Psoas muscle (tissue), 8 donors: ENCODE measurements around the gene TOM1L2. TPM values are rescaled to one million over a fixed set of nuclear protein-coding genes. Genes with fewer than 3 reads are reported as not detected.

Source experiments
- ATAC-seq, 4 donors: fragments of 200-7000 bp; cut with Tn5 transposase; one replicate each; pipeline ENCODE4 v1.9.1; 2020; ENCODE audit warnings: moderate library complexity in 3 of 4, mild to moderate bottlenecking in 2 of 4
- DNase-seq, 2 donors: peaks; one replicate each; pipeline ENCODE4 v3.0.0-alpha.2; 2020
- H3K27ac ChIP-seq: fragments of 200-600 bp; one replicate; pipeline ENCODE4 v1.8.0; 2022
- H3K27me3 ChIP-seq, 3 donors: fragments of 200-600 bp in 1 of 3; one replicate each; pipeline versions ENCODE4 v1.6.1 to v1.8.0; 2013 to 2022; ENCODE audit warnings: low read length in 2 of 3, mild to moderate bottlenecking in 2 of 3, moderate library complexity in 1 of 3; ENCODE audit not compliant: insufficient read depth in 3 of 3
- H3K36me3 ChIP-seq, 2 donors: fragments of 200-600 bp in 1 of 2; one replicate each; pipeline versions ENCODE4 v1.6.1 to v1.8.0; 2013 to 2022; ENCODE audit warnings: low read depth in 1 of 2, mild to moderate bottlenecking in 1 of 2, moderate library complexity in 1 of 2; ENCODE audit not compliant: insufficient read depth in 1 of 2
- H3K4me1 ChIP-seq: fragments of 200-600 bp; one replicate; pipeline ENCODE4 v1.8.0; 2022
- H3K4me3 ChIP-seq: fragments of 200-600 bp; one replicate; pipeline ENCODE4 v1.8.0; 2022; ENCODE audit warnings: mild to moderate bottlenecking
- H3K9me3 ChIP-seq: fragments of 200-600 bp; one replicate; pipeline ENCODE4 v1.8.0; 2022
- CTCF ChIP-seq: fragments of 200-600 bp; IDR thresholded peaks from one replicate; pipeline ENCODE4 v1.8.0; 2022; ENCODE audit warnings: antibody characterized with exemption
- WGBS, 3 donors: extraction: QIAGEN DNeasy Blood & Tissue Kit; methylation state at CpG; one replicate each; pipeline versions ENCODE4 v1.1.6 to v1.1.7; 2013; 5-methylcytosine and 5-hydroxymethylcytosine counted together
- intact Hi-C, 2 donors: fragments of 100-400 bp; cut with DNase I; formaldehyde crosslinking; loops; one replicate each; pipeline versions ENCODE4 v1.11.0 to v1.14.2; 2022
- polyA plus RNA-seq, 3 donors: library from polyadenylated mRNA; stranded (reverse); fragments of 200-250 nt; gene quantifications; one replicate each; pipeline ENCODE4 v1.2.3, GENCODE V29; 2013
- total RNA-seq, 4 donors: library from RNA; stranded (reverse); fragmentation: NEBNext Ultra II Directional in 2 of 4; extraction: Animal tissue kit (Norgen Biotek cat#: 25700) in 2 of 4; gene quantifications; one replicate each; pipeline versions ENCODE4 v1.2.1 to v1.2.4, GENCODE V29; 2021 to 2023
- donor health status: healthy with polysubstance abuse.
- donor health status: DM: no; HTN: no; CAD: no; lungs with moderate emphysema.
- donor health status: Bipolar disorder and iron deficiency.
- donor health status: healthy.
- donor health status: DM: yes; HTN: yes; CAD: no.
- donor health status: DM: no; HTN: no; CAD: no.
- donor health status: DM: no; HTN: no; CAD: no.
- donor health status: DM: yes; HTN: yes; CAD: no.

TOM1L2 gene
- total and polyA plus RNA-seq, 7 donors: 13.3 to 89.8 (median 72.0) TPM

GRCh38 chr17:17794382-17794781, 177.8 kb downstream of the TOM1L2 start:
- no peak for ATAC-seq
- WGBS, 3 donors: 93 to 96% (median 95%) methylated on average over 30 to 31 of the region's 31 CpGs
- Histone ChIP-seq H3K4me1 (peaks cover 26% of the 10 kb centered on the region), H3K36me3 (peaks cover 0 to 14% of the 10 kb centered on the region in 2 donors), H3K27ac (no peak overlapping the region), H3K4me3 (no peak overlapping the region), H3K27me3 (no peaks in the 10 kb centered on the region), H3K9me3 (no peaks in the 10 kb centered on the region)
- no peak for DNase-seq
- intact Hi-C loops: no loop called here
- no peak for TF ChIP-seq CTCF

Other genes starting within 250 kb of the TOM1L2 start
- gene SREBF1, start 135.4 kb downstream of the TOM1L2 start, total RNA-seq: 10 to 100 TPM; 16.1 to 43.0 (median 31.1) TPM
- gene SREBF1, start 135.4 kb downstream of the TOM1L2 start, polyA plus RNA-seq: 10 to 100 TPM in 2 of 3 donors, 1 to 10 TPM in 1; 6.2 to 19.2 (median 17.7) TPM
- 1 to 10 TPM in 1 of 4 donors, under 1 TPM in 3; 0.39 to 1.8 (median 0.73) TPM for gene DRC3, start 462 bp upstream of the TOM1L2 start, total RNA-seq
- gene DRC3, start 462 bp upstream of the TOM1L2 start, polyA plus RNA-seq: 1 to 10 TPM in 1 of 3 donors, under 1 TPM in 2; 0.61 to 1.6 (median 0.69) TPM
- gene ATPAF2, start 66.8 kb upstream of the TOM1L2 start, total RNA-seq: 10 to 100 TPM; 23.9 to 39.7 (median 30.4) TPM
- 10 to 100 TPM; 16.5 to 34.9 (median 23.0) TPM for gene ATPAF2, start 66.8 kb upstream of the TOM1L2 start, polyA plus RNA-seq
- 10 to 100 TPM; 22.4 to 39.6 (median 38.5) TPM for gene GID4, start 67.0 kb upstream of the TOM1L2 start, total RNA-seq
- 10 to 100 TPM; 10.8 to 55.2 (median 20.0) TPM for gene GID4, start 67.0 kb upstream of the TOM1L2 start, polyA plus RNA-seq
- gene DRG2, start 115.5 kb upstream of the TOM1L2 start, total RNA-seq: 10 to 100 TPM; 23.7 to 33.5 (median 27.9) TPM
- 10 to 100 TPM; 23.9 to 33.2 (median 30.6) TPM for gene DRG2, start 115.5 kb upstream of the TOM1L2 start, polyA plus RNA-seq
- under 1 TPM; 0.15 to 0.76 (median 0.44) TPM for gene MYO15A, start 136.4 kb upstream of the TOM1L2 start, total RNA-seq
- under 1 TPM; 0.10 to 0.44 (median 0.17) TPM for gene MYO15A, start 136.4 kb upstream of the TOM1L2 start, polyA plus RNA-seq
- gene ALKBH5, start 211.4 kb upstream of the TOM1L2 start, total RNA-seq: 100 to 1,000 TPM; 202 to 219 (median 211) TPM
- 100 to 1,000 TPM in 2 of 3 donors, 10 to 100 TPM in 1; 91.7 to 235 (median 111) TPM for gene ALKBH5, start 211.4 kb upstream of the TOM1L2 start, polyA plus RNA-seq